ENCODE results near the gene CSRNP2.

GRCh38 chr12:51025836-51026638 is 57.4 kb downstream of the CSRNP2 start, which contains the start of gene SLC11A2:
- TF ChIP-seq POLR2A (IDR thresholded peaks at IDR 0.05; ENCODE audit: low read length), result peak; percentile 88
- TF ChIP-seq GATA1 (IDR thresholded peaks at IDR 0.05; ENCODE audit: low read depth, low read length), result no peak

Data from erythroblast (primary cell).